ENCODE results near the gene DCX. TPM values are rescaled to one million over a fixed set of nuclear protein-coding genes. Genes with fewer than 3 reads are reported as not detected.

The DCX gene
- total RNA-seq, 4 donors from 2014 or later = not detected

DNA sequence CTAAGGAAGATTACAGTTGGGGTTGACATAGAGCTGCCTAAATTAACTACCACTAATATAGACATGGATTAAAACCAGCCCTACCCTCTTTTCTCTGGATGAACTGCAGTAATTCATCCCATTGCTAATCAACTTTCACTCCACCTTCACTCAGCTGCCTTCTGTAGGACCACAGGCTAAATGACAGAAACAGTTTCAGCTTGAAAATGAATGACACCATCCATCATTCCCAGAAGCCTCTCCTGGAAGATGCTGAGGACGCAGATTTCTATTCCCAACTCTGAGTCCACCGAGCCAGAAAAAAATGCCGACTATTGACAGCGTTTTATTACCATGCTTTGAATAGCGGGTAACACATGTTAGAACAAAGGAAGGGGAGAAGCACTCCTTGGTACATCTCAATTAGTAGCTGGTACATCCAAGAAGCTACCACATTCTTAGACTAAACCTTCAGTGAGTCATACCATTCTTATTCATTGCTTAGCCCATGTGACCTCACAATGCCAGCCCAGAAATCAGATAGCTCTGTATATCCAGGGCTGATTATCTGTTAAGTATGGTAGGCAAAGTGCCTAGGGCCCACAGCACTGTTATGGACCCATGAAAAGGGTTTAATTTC lies 25.3 kb downstream of the DCX start:
- no peaks in the 10 kb centered on the region for H3K9me3 ChIP-seq
- H3K4me3 ChIP-seq = no peak overlapping the region
- no peak overlapping the region for H3K27ac ChIP-seq
- no peak for DNase-seq
- H3K4me1 ChIP-seq = no peaks in the 10 kb centered on the region
- TF ChIP-seq, protein P1, sequence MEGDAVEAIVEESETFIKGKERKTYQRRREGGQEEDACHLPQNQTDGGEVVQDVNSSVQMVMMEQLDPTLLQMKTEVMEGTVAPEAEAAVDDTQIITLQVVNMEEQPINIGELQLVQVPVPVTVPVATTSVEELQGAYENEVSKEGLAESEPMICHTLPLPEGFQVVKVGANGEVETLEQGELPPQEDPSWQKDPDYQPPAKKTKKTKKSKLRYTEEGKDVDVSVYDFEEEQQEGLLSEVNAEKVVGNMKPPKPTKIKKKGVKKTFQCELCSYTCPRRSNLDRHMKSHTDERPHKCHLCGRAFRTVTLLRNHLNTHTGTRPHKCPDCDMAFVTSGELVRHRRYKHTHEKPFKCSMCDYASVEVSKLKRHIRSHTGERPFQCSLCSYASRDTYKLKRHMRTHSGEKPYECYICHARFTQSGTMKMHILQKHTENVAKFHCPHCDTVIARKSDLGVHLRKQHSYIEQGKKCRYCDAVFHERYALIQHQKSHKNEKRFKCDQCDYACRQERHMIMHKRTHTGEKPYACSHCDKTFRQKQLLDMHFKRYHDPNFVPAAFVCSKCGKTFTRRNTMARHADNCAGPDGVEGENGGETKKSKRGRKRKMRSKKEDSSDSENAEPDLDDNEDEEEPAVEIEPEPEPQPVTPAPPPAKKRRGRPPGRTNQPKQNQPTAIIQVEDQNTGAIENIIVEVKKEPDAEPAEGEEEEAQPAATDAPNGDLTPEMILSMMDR (IDR thresholded peaks at IDR 0.05) = no peak
- no peak for TF ChIP-seq POLR2A (IDR thresholded peaks at IDR 0.05)
- no peaks in the 10 kb centered on the region for H3K27me3 ChIP-seq
- no peaks in the 10 kb centered on the region for H3K36me3 ChIP-seq

DNA sequence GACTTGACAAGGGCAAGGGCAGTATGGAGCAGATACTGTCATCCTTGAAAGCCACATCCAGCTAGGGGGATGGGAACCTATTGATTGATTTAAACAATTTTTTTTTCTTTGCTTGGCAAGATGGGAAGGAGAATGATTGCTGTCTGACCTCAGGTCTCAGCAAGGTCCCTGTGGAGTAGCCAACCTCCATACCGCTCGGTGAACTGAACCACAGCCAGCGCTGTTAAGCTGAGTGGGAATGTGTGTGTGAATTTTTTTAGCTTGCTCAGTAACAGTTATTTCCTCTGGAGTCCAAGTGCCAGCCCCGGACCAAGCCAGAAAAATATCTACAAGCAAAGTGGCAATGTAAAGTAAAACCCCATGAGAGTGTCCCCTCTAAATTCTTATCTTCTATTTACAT lies 25.9 kb downstream of the DCX start:
- no peak for DNase-seq
- no peak for TF ChIP-seq POLR2A (IDR thresholded peaks at IDR 0.05)
- TF ChIP-seq, protein P1 (IDR thresholded peaks at IDR 0.05) = no peak
- H3K27me3 ChIP-seq = no peaks in the 10 kb centered on the region

DNA sequence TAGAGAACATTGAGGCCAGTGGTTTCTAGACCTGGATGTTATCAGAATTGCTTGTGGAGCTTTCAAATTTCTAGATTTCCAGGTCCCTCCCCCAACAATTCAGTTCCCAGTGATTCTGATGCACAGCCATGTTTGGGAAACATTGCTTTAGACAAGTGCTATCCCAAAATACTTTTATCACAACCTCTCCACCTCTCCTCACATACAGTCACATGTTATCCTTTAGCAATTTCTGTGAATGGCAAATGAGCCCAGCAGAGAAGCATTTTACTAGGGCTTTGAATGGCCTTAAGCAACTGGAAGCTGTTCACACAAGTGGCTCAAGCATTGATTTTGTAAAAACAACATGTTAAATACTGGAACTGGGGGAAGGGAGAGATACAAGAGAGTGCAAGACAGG lies 29.7 kb downstream of the DCX start:
- TF ChIP-seq, protein P1 (IDR thresholded peaks at IDR 0.05) = no peak
- TF ChIP-seq POLR2A (IDR thresholded peaks at IDR 0.05) = no peak
- Histone ChIP-seq H3K27me3 (no peaks in the 10 kb centered on the region), H3K27ac (no peak overlapping the region), H3K4me3 (no peak overlapping the region), H3K36me3 (no peaks in the 10 kb centered on the region), H3K9me3 (no peaks in the 10 kb centered on the region), H3K4me1 (no peaks in the 10 kb centered on the region)
- DNase-seq = no peak

More for the DNA sequence above, 25.9 kb downstream of the DCX start:
- H3K27ac ChIP-seq = no peak overlapping the region
- no peaks in the 10 kb centered on the region for H3K4me1 ChIP-seq
- no peak overlapping the region for H3K4me3 ChIP-seq
- H3K36me3 ChIP-seq = no peaks in the 10 kb centered on the region
- H3K9me3 ChIP-seq = no peaks in the 10 kb centered on the region

DNA sequence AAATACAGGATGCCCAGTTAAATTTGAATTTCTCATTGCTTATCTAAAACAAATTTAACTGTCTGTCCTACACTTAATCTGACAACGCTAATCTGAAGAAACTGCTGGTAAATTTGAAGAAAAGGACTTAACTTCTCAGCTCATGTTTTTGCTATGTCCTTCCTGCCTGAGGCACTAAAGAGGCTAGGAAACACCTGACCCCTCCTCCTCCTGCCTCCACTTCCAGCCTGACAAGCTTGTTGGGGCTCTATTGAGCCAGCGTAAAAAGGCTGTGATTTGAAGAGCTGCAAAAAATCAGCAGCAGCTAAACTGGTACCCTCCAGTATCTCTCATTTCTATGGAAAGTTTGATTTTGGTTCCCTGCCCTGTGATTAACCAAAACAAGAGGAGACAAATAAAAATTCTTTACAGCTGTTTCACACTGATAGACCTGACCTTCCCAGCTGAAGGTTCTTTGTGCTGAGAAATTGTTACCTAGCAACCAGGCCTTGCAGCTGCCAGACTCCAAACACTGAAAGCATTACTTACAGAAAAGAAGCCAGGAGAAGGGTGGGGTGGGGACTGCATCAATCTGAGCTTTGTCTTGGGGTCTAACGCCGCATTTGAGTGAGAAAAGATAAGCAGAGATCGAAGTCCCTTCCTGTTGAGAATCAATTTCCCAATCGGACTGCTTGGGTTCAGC lies 35.0 kb downstream of the DCX start:
- no peak for TF ChIP-seq POLR2A (IDR thresholded peaks at IDR 0.05)
- TF ChIP-seq, protein P1 (IDR thresholded peaks at IDR 0.05) = no peak
- Histone ChIP-seq H3K9me3 (no peaks in the 10 kb centered on the region), H3K4me1 (no peaks in the 10 kb centered on the region)

DNA sequence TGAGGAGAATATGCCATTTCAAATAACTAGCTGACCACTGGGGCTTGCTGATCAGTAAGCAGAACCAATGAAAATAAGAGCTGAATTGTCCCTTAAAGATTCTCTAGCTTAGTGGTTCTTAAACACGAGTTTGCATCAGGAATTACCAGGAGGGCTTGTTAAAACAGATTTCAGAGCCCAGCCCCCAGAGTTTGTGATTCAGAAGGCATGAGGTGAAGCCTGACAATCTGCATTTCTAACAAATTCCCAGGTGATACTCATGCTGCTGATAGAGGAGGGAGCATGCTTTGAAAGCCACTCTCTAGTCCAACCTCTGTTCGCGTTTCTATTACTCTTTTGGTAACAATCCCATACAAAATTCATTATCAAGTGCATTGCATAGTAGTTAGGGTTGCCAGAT lies 35.5 kb downstream of the DCX start:
- DNase-seq = no peak
- TF ChIP-seq, protein P1 (IDR thresholded peaks at IDR 0.05) = no peak
- no peak for TF ChIP-seq POLR2A (IDR thresholded peaks at IDR 0.05)
- H3K36me3 ChIP-seq = no peaks in the 10 kb centered on the region
- H3K4me1 ChIP-seq = no peaks in the 10 kb centered on the region
- no peaks in the 10 kb centered on the region for H3K27me3 ChIP-seq
- no peaks in the 10 kb centered on the region for H3K9me3 ChIP-seq
- H3K4me3 ChIP-seq = no peak overlapping the region
- H3K27ac ChIP-seq = no peak overlapping the region

More for the DNA sequence above, 35.0 kb downstream of the DCX start:
- DNase-seq = no peak
- no peak overlapping the region for H3K27ac ChIP-seq
- no peak overlapping the region for H3K4me3 ChIP-seq
- no peaks in the 10 kb centered on the region for H3K36me3 ChIP-seq
- no peaks in the 10 kb centered on the region for H3K27me3 ChIP-seq
